Peyer's patch (tissue), 4 donors: ENCODE data around the gene SSR2. TPM values are rescaled to one million over a fixed set of nuclear protein-coding genes. Genes with fewer than 3 reads are reported as not detected.
A peak's percentile ranks its signal among the peaks of the same experiment; 100 is the strongest.
"Not testable (repeated sequence)": the region's sequence is repeated elsewhere in the genome, so short reads cannot be mapped to it uniquely, and the experiment has no call there.

Experiments used
- DNase-seq, 3 donors: peaks; one replicate each; pipeline ENCODE4 v3.0.0-alpha.2; 2017 to 2019
- H3K27ac ChIP-seq, 4 donors: fragments of 200-600 bp; sonication (generic); one replicate each; pipeline ENCODE4 v1.5.1; 2016 to 2019
- H3K27me3 ChIP-seq, 2 donors: fragments of 200-600 bp; sonication (generic); one replicate each; pipeline ENCODE4 v1.5.1; 2019
- H3K36me3 ChIP-seq, 3 donors: fragments of 200-600 bp; sonication (generic); one replicate each; pipeline ENCODE4 v1.5.1; 2016 to 2019
- H3K4me1 ChIP-seq, 4 donors: fragments of 200-600 bp; sonication (generic); one replicate each; pipeline ENCODE4 v1.5.1; 2016 to 2019
- H3K4me3 ChIP-seq, 4 donors: fragments of 200-600 bp; sonication (generic); 1 replicate in 3 of 4; 2 replicates in 1 of 4; pipeline ENCODE4 v1.5.1; 2016 to 2019; ENCODE audit warnings: mild to moderate bottlenecking in 1 of 4
- H3K9me3 ChIP-seq, 4 donors: fragments of 200-600 bp; sonication (generic); one replicate each; pipeline ENCODE4 v1.5.1; 2016 to 2019; ENCODE audit warnings: mild to moderate bottlenecking in 1 of 4
- POLR2A ChIP-seq, 2 donors: fragments of 450-650 bp; IDR thresholded peaks; one replicate each; pipeline ENCODE4 v1.5.1; 2017; ENCODE audit warnings: antibody characterized with exemption in 2 of 2, mild to moderate bottlenecking in 2 of 2, moderate library complexity in 2 of 2
- total RNA-seq, 4 donors: library from RNA; depleted of rRNA; stranded (reverse); fragments of >200 nt; gene quantifications; one replicate each; pipeline ENCODE4 v1.1.0, GENCODE V29; 2016
- TF ChIP-seq, protein P1 (sequence below), 6 experiments: fragments of 450-650 bp in 4 of 6; fragments of 200-600 bp in 2 of 6; sonication (generic) in 1 of 6; IDR thresholded peaks; one replicate each; pipeline ENCODE4 v1.5.1; 2017 to 2019; ENCODE audit warnings: antibody characterized with exemption in 6 of 6, mild to moderate bottlenecking in 3 of 6, moderate library complexity in 1 of 6

The SSR2 gene
- total RNA-seq, 4 donors from 2014 or later, result 133 to 269 (median 202) TPM

- peak; percentile 69 to 85 (median 79) for DNase-seq
- H3K36me3 ChIP-seq, result no peaks in the 10 kb centered on the region
- H3K27me3 ChIP-seq, result no peaks in the 10 kb centered on the region
- H3K9me3 ChIP-seq, result no peaks in the 10 kb centered on the region
- H3K4me3 ChIP-seq, result peak overlapping the region in 3 of 4 donors; percentile 4 to 29 (median 6)
- TF ChIP-seq, protein P1, sequence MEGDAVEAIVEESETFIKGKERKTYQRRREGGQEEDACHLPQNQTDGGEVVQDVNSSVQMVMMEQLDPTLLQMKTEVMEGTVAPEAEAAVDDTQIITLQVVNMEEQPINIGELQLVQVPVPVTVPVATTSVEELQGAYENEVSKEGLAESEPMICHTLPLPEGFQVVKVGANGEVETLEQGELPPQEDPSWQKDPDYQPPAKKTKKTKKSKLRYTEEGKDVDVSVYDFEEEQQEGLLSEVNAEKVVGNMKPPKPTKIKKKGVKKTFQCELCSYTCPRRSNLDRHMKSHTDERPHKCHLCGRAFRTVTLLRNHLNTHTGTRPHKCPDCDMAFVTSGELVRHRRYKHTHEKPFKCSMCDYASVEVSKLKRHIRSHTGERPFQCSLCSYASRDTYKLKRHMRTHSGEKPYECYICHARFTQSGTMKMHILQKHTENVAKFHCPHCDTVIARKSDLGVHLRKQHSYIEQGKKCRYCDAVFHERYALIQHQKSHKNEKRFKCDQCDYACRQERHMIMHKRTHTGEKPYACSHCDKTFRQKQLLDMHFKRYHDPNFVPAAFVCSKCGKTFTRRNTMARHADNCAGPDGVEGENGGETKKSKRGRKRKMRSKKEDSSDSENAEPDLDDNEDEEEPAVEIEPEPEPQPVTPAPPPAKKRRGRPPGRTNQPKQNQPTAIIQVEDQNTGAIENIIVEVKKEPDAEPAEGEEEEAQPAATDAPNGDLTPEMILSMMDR (IDR thresholded peaks at IDR 0.05), result peak; percentile 94 to 98 (median 98)
- TF ChIP-seq POLR2A (IDR thresholded peaks at IDR 0.05), result no peak
- H3K4me1 ChIP-seq, result peaks cover 0 to 12% (median 8%) of the 10 kb centered on the region in 4 donors
- H3K27ac ChIP-seq, result peak overlapping the region in 2 of 4 donors; percentile 42 to 62
Measured at GRCh38 chr1:155989242-155990004, 31.3 kb downstream of the SSR2 start.

DNA sequence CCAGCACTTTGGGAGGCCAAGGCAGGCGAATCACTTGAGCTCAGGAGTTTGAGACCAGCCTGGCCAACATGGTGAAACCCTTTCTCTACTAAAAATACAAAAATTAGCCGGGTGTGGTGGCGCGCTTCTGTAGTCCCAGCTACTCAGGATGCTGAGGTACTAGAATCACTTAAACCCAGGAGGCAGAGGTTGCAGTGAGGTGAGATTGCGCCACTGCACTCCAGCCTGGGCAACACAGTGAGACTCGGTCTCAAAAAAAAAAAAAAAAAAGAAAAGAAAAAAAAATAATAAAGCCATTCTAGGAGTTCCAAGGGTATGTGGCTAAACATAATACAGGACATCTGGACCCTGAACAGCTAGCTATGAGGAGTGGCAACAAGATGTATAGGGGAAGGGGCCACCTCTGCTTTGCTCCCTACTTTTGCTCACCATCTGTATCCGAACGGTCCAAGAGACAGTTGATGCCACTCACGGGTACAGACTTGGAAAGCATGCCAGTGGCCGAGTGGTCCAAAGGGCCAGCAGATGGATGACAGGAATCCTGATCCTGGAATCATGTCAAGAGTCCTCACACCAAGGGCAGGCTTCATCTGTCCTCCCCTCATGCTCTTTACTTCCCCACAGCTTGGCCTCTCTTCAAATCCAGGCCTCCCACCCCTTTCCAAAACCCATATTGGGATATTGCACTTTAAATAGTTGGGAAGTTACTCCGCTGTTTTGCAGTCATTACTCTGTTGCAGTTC is 35.7 kb downstream of the SSR2 start:
- not testable (repeated sequence) for H3K4me3 ChIP-seq, DNase-seq, H3K9me3 ChIP-seq, H3K27me3 ChIP-seq, H3K36me3 ChIP-seq
- Histone ChIP-seq H3K4me1 (peaks cover 1 to 35% (median 28%) of the 10 kb centered on the region in 4 donors), H3K27ac (peak overlapping the region in 1 of 4 donors; percentile 28)

DNA sequence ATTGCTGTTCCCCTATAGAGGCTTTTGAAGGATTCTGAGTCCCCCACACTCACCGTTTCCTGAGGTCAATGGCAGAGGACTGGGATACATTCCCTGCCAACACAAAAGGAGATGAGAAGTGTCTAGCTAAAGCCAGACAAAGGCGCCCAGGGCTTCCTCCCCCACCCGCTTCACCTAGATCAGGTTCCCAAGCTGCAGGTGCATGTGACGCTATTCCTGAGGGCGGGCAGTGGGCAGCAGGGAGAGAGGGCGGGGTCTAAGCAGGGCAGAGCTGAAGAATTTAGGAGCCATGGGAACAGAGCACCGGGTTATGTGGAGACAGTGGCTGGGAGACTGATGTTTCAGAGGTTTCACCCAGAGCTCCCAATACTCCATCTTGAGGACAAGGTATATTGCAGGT is 36.4 kb downstream of the SSR2 start:
- H3K36me3 ChIP-seq, result no peaks in the 10 kb centered on the region
- TF ChIP-seq, protein P1 (IDR thresholded peaks at IDR 0.05), result no peak
- TF ChIP-seq POLR2A (IDR thresholded peaks at IDR 0.05), result no peak
- no peaks in the 10 kb centered on the region for H3K9me3 ChIP-seq
- no peaks in the 10 kb centered on the region for H3K27me3 ChIP-seq
- peak overlapping the region; percentile 28 to 99 (median 97) for H3K27ac ChIP-seq
- no peak overlapping the region for H3K4me3 ChIP-seq
- no peak for DNase-seq
- peaks cover 5 to 43% (median 28%) of the 10 kb centered on the region in 4 donors for H3K4me1 ChIP-seq

- Histone ChIP-seq H3K9me3 (no peaks in the 10 kb centered on the region), H3K27ac (peak overlapping the region; percentile 44 to 99 (median 97)), H3K4me1 (peaks cover 5 to 42% (median 26%) of the 10 kb centered on the region in 4 donors), H3K27me3 (no peaks in the 10 kb centered on the region), H3K4me3 (no peak overlapping the region), H3K36me3 (no peaks in the 10 kb centered on the region)
- peak in 2 of 3 donors; percentile 68 to 75 for DNase-seq
- TF ChIP-seq, protein P1 (IDR thresholded peaks at IDR 0.05), result peak in 4 of 6 experiments; percentile 14 to 29 (median 23)
- no peak for TF ChIP-seq POLR2A (IDR thresholded peaks at IDR 0.05)
Measured at GRCh38 chr1:155983191-155984024, 37.3 kb downstream of the SSR2 start.

- Histone ChIP-seq H3K27me3 (no peaks in the 10 kb centered on the region), H3K4me1 (peaks cover 5 to 46% (median 26%) of the 10 kb centered on the region in 4 donors), H3K36me3 (no peaks in the 10 kb centered on the region), H3K9me3 (no peaks in the 10 kb centered on the region), H3K27ac (peak overlapping the region; percentile 90 to 99 (median 97)), H3K4me3 (no peak overlapping the region)
- DNase-seq, result no peak
- TF ChIP-seq, protein P1 (IDR thresholded peaks at IDR 0.05), result no peak
- TF ChIP-seq POLR2A (IDR thresholded peaks at IDR 0.05), result no peak
Measured at GRCh38 chr1:155982106-155982505, 38.6 kb downstream of the SSR2 start.
